Muscle layer of duodenum (tissue), 2 donors: ENCODE measurements around the gene GABBR2.
"Not testable (repeated sequence)": the region's sequence is repeated elsewhere in the genome, so short reads cannot be mapped to it uniquely, and the experiment has no call there.

Experiments used
- H3K27ac ChIP-seq: one replicate; pipeline ENCODE4 v1.7.0; 2013; ENCODE audit warnings: mild to moderate bottlenecking, low read length
- H3K27me3 ChIP-seq: one replicate; pipeline ENCODE4 v1.7.0; 2013; ENCODE audit warnings: low read depth, mild to moderate bottlenecking, control low read depth, low read length
- H3K36me3 ChIP-seq, 2 donors: one replicate each; pipeline ENCODE4 v1.7.0; 2013; ENCODE audit warnings: low read length in 2 of 2, control low read depth in 1 of 2, mild to moderate bottlenecking in 1 of 2; ENCODE audit not compliant: insufficient read depth in 2 of 2, control insufficient read depth in 1 of 2
- H3K4me1 ChIP-seq, 2 donors: one replicate each; pipeline ENCODE4 v1.7.0; 2013; ENCODE audit warnings: low read length in 2 of 2, mild to moderate bottlenecking in 2 of 2, control low read depth in 1 of 2, moderate library complexity in 1 of 2; ENCODE audit not compliant: insufficient read depth in 2 of 2, control insufficient read depth in 1 of 2
- H3K4me3 ChIP-seq, 2 donors: one replicate each; pipeline ENCODE4 v1.7.0; 2013; ENCODE audit warnings: low read length in 2 of 2, low read depth in 1 of 2, mild to moderate bottlenecking in 1 of 2
- H3K9me3 ChIP-seq, 2 donors: one replicate each; pipeline ENCODE4 v1.7.0; 2013; ENCODE audit warnings: low read length in 2 of 2, control low read depth in 1 of 2, mild to moderate bottlenecking in 1 of 2; ENCODE audit not compliant: control insufficient read depth in 1 of 2
- donor health status: healthy.

GABBR2 gene

GRCh38 chr9:98700801-98701200 lies 7.9 kb downstream of the GABBR2 start:
- H3K27me3 ChIP-seq: peaks cover 4% of the 10 kb centered on the region
- no peak overlapping the region for H3K27ac ChIP-seq
- no peaks in the 10 kb centered on the region for H3K9me3 ChIP-seq
- no peaks in the 10 kb centered on the region for H3K4me1 ChIP-seq
- H3K36me3 ChIP-seq: no peaks in the 10 kb centered on the region
- H3K4me3 ChIP-seq: no peak overlapping the region

- Histone ChIP-seq H3K27ac (no peak overlapping the region), H3K4me1 (no peaks in the 10 kb centered on the region), H3K27me3 (no peaks in the 10 kb centered on the region), H3K9me3 (no peaks in the 10 kb centered on the region), H3K4me3 (no peak overlapping the region), H3K36me3 (no peaks in the 10 kb centered on the region)
Observed at GRCh38 chr9:98698856-98699255, 9.9 kb downstream of the GABBR2 start.

- Histone ChIP-seq H3K27ac (no peak overlapping the region), H3K36me3 (no peaks in the 10 kb centered on the region), H3K27me3 (no peaks in the 10 kb centered on the region), H3K4me1 (no peaks in the 10 kb centered on the region), H3K4me3 (no peak overlapping the region), H3K9me3 (no peaks in the 10 kb centered on the region)
Observed at GRCh38 chr9:98694943-98695342, 13.8 kb downstream of the GABBR2 start.

GRCh38 chr9:98692392-98692791 lies 16.3 kb downstream of the GABBR2 start:
- Histone ChIP-seq H3K4me1 (no peaks in the 10 kb centered on the region), H3K27ac (no peak overlapping the region), H3K9me3 (no peaks in the 10 kb centered on the region), H3K27me3 (no peaks in the 10 kb centered on the region), H3K4me3 (no peak overlapping the region), H3K36me3 (no peaks in the 10 kb centered on the region)

- H3K9me3 ChIP-seq: no peaks in the 10 kb centered on the region
- no peak overlapping the region for H3K27ac ChIP-seq
- no peaks in the 10 kb centered on the region for H3K4me1 ChIP-seq
- H3K4me3 ChIP-seq: no peak overlapping the region
- H3K27me3 ChIP-seq: no peaks in the 10 kb centered on the region
- no peaks in the 10 kb centered on the region for H3K36me3 ChIP-seq
Observed at GRCh38 chr9:98691890-98692289, 16.8 kb downstream of the GABBR2 start.

- Histone ChIP-seq H3K4me3 (no peak overlapping the region), H3K36me3 (no peaks in the 10 kb centered on the region), H3K9me3 (no peaks in the 10 kb centered on the region), H3K4me1 (no peaks in the 10 kb centered on the region), H3K27me3 (no peaks in the 10 kb centered on the region), H3K27ac (no peak overlapping the region)
Observed at GRCh38 chr9:98690686-98691085, 18.0 kb downstream of the GABBR2 start.

- Histone ChIP-seq H3K27me3 (no peaks in the 10 kb centered on the region), H3K27ac (no peak overlapping the region), H3K4me3 (no peak overlapping the region)
Observed at GRCh38 chr9:98688710-98689495, 19.8 kb downstream of the GABBR2 start.

GRCh38 chr9:98687911-98688310 lies 20.8 kb downstream of the GABBR2 start:
- no peaks in the 10 kb centered on the region for H3K27me3 ChIP-seq

More at GRCh38 chr9:98688710-98689495, 19.8 kb downstream of the GABBR2 start:
- Histone ChIP-seq H3K4me1 (no peaks in the 10 kb centered on the region), H3K36me3 (no peaks in the 10 kb centered on the region), H3K9me3 (no peaks in the 10 kb centered on the region)

GRCh38 chr9:98686961-98687855 lies 21.5 kb downstream of the GABBR2 start:
- no peak overlapping the region for H3K4me3 ChIP-seq
- no peaks in the 10 kb centered on the region for H3K4me1 ChIP-seq
- no peaks in the 10 kb centered on the region for H3K9me3 ChIP-seq
- H3K27ac ChIP-seq: no peak overlapping the region
- H3K36me3 ChIP-seq: no peaks in the 10 kb centered on the region
- no peaks in the 10 kb centered on the region for H3K27me3 ChIP-seq

More at GRCh38 chr9:98687911-98688310, 20.8 kb downstream of the GABBR2 start:
- Histone ChIP-seq H3K4me1 (no peaks in the 10 kb centered on the region), H3K27ac (no peak overlapping the region), H3K4me3 (no peak overlapping the region), H3K36me3 (no peaks in the 10 kb centered on the region), H3K9me3 (no peaks in the 10 kb centered on the region)

- not testable (repeated sequence) for H3K36me3 ChIP-seq, H3K9me3 ChIP-seq, H3K4me3 ChIP-seq, H3K27me3 ChIP-seq, H3K27ac ChIP-seq, H3K4me1 ChIP-seq
Observed at GRCh38 chr9:98684816-98685215, 23.9 kb downstream of the GABBR2 start.

GRCh38 chr9:98678244-98678842 lies 30.4 kb downstream of the GABBR2 start:
- H3K27me3 ChIP-seq: no peaks in the 10 kb centered on the region
- no peaks in the 10 kb centered on the region for H3K36me3 ChIP-seq
- no peak overlapping the region for H3K4me3 ChIP-seq
- H3K4me1 ChIP-seq: no peaks in the 10 kb centered on the region
- H3K27ac ChIP-seq: no peak overlapping the region
- H3K9me3 ChIP-seq: peaks cover 0 to 11% of the 10 kb centered on the region in 2 donors
